H1 (cell line): Measurements from ENCODE around the gene LEFTY1. TPM values are rescaled to one million over a fixed set of nuclear protein-coding genes. Genes with fewer than 3 reads are reported as not detected.

ENCODE experiments used
- CTCF ChIA-PET: fragments of 300-600 bp; sonication (Branson Sonifier 250); formaldehyde crosslinking; loops from one replicate; lab custom pipeline; 2021; ENCODE audit not compliant: partially characterized antibody; lab: Charles Lee
- POLR2A ChIA-PET: fragments of 300-600 bp; sonication (Branson Sonifier 250); formaldehyde crosslinking; loops from one replicate; lab custom pipeline; 2021; ENCODE audit warnings: inconsistent platforms; ENCODE audit not compliant: partially characterized antibody; lab: Charles Lee
- DNase-seq, 2 experiments: peaks; one replicate each; pipeline versions ENCODE4 v3.0.0 to v3.0.0-alpha.2; 2010 to 2022; ENCODE audit warnings: low spot score in 2 of 2, low read depth in 1 of 2, mixed read lengths in 1 of 2
- FAIRE-seq: peaks from 2 replicates; lab custom pipeline; 2011; peaks lifted over from hg19 to GRCh38; lab: Jason Lieb, UNC
- H2AFZ ChIP-seq: 2 replicates; pipeline ENCODE4 v1.8.1; 2012; ENCODE audit warnings: low read length, inconsistent platforms
- H2AK5ac ChIP-seq: 2 replicates; pipeline ENCODE4 v1.6.1; 2013; ENCODE audit warnings: low read depth, low read length
- H2BK120ac ChIP-seq: replicated peaks from 2 replicates; pipeline ENCODE3; 2013; ENCODE audit warnings: low read depth, low read length, inconsistent platforms
- H2BK12ac ChIP-seq: 2 replicates; pipeline ENCODE4 v1.6.1; 2013; ENCODE audit warnings: low read depth, low read length
- H2BK15ac ChIP-seq: 2 replicates; pipeline ENCODE4 v1.6.1; 2013; ENCODE audit warnings: low read length
- H2BK20ac ChIP-seq: 2 replicates; pipeline ENCODE4 v1.6.1; 2013; ENCODE audit warnings: low read length
- H2BK5ac ChIP-seq: 2 replicates; pipeline ENCODE4 v1.6.1; 2013; ENCODE audit warnings: low read depth, low read length
- H3K14ac ChIP-seq: 2 replicates; pipeline ENCODE4 v1.6.1; 2013; ENCODE audit warnings: inconsistent platforms; ENCODE audit not compliant: insufficient read length
- H3K18ac ChIP-seq: 2 replicates; pipeline ENCODE4 v1.6.1; 2013; ENCODE audit warnings: low read length; ENCODE audit errors: extremely low read depth
- H3K23ac ChIP-seq: 2 replicates; pipeline ENCODE4 v1.6.1; 2013; ENCODE audit warnings: inconsistent platforms; ENCODE audit not compliant: insufficient read length
- H3K23me2 ChIP-seq: 2 replicates; pipeline ENCODE4 v1.6.1; 2013; ENCODE audit warnings: low read depth, low read length
- H3K27ac ChIP-seq: 2 replicates; pipeline ENCODE4 v1.6.1; 2011; ENCODE audit warnings: low read depth, low read length, inconsistent platforms
- H3K27me3 ChIP-seq, 4 experiments: replicated peaks in 1 of 4; 1 replicate in 1 of 4; 2 replicates in 3 of 4; pipeline versions ENCODE4 v1.6.1 to v1.8.1; 2011 to 2013; ENCODE audit warnings: low read length in 3 of 4, mild to moderate bottlenecking in 3 of 4, inconsistent platforms in 2 of 4, mixed read lengths in 2 of 4, moderate library complexity in 1 of 4; ENCODE audit not compliant: control insufficient read depth in 3 of 4, insufficient read depth in 3 of 4; ENCODE audit errors: extremely low read depth in 1 of 4
- H3K36me3 ChIP-seq, 4 experiments: 2 replicates each; pipeline versions ENCODE4 v1.6.1 to v1.8.1; 2011 to 2013; ENCODE audit warnings: mild to moderate bottlenecking in 4 of 4, low read length in 3 of 4, moderate library complexity in 2 of 4, control low read depth in 1 of 4, inconsistent platforms in 1 of 4; ENCODE audit not compliant: insufficient read depth in 4 of 4, control insufficient read depth in 2 of 4
- H3K4ac ChIP-seq: replicated peaks from 2 replicates; pipeline ENCODE3; 2013; ENCODE audit warnings: low read length, low read depth, mixed read lengths, inconsistent platforms; ENCODE audit not compliant: insufficient read length
- H3K4me1 ChIP-seq, 4 experiments: replicated peaks in 1 of 4; 1 replicate in 1 of 4; 2 replicates in 3 of 4; pipeline versions ENCODE4 v1.6.1 to v1.8.1; 2011 to 2013; ENCODE audit warnings: low read length in 3 of 4, inconsistent platforms in 2 of 4, mixed read lengths in 1 of 4; ENCODE audit not compliant: insufficient read depth in 4 of 4, control insufficient read depth in 3 of 4
- H3K4me2 ChIP-seq, 2 experiments: 2 replicates each; pipeline versions ENCODE4 v1.6.1 to v1.8.1; 2011 to 2013; ENCODE audit warnings: low read depth in 2 of 2, low read length in 2 of 2, control low read depth in 1 of 2, inconsistent platforms in 1 of 2, mild to moderate bottlenecking in 1 of 2; ENCODE audit not compliant: insufficient read depth in 1 of 2
- H3K4me3 ChIP-seq, 4 experiments: fragments of 200-600, 300-600 bp in 1 of 4; sonication (generic), shearing (Covaris generic), sonication (Bioruptor Twin) in 1 of 4; 2 replicates each; pipeline versions ENCODE4 v1.5.1 to v1.8.1; 2011 to 2016; ENCODE audit warnings: low read length in 4 of 4, low read depth in 3 of 4, control low read depth in 2 of 4, inconsistent platforms in 2 of 4, mild to moderate bottlenecking in 2 of 4, mixed read lengths in 1 of 4, moderate library complexity in 1 of 4; ENCODE audit not compliant: insufficient read depth in 2 of 4; ENCODE audit errors: extremely low read depth in 1 of 4
- H3K56ac ChIP-seq: replicated peaks from 2 replicates; pipeline ENCODE3; 2013; ENCODE audit warnings: low read depth, mild to moderate bottlenecking, mixed read lengths, low read length, inconsistent platforms; ENCODE audit not compliant: insufficient read length
- H3K79me1 ChIP-seq: 2 replicates; pipeline ENCODE4 v1.6.1; 2013; ENCODE audit warnings: low read depth, low read length, control low read depth
- H3K79me2 ChIP-seq, 2 experiments: 2 replicates each; pipeline versions ENCODE4 v1.6.1 to v1.8.1; 2012 to 2013; ENCODE audit warnings: low read length in 2 of 2, mild to moderate bottlenecking in 2 of 2, inconsistent platforms in 1 of 2; ENCODE audit not compliant: insufficient read depth in 2 of 2, control insufficient read depth in 1 of 2
- H3K9ac ChIP-seq, 4 experiments: replicated peaks in 1 of 4; 1 replicate in 1 of 4; 2 replicates in 3 of 4; pipeline versions ENCODE4 v1.6.1 to v1.8.1; 2011 to 2013; ENCODE audit warnings: low read depth in 3 of 4, low read length in 3 of 4, control low read depth in 2 of 4, mild to moderate bottlenecking in 2 of 4, moderate library complexity in 2 of 4, inconsistent platforms in 1 of 4; ENCODE audit errors: extremely low read depth in 1 of 4
- H3K9me3 ChIP-seq, 2 experiments: 2 replicates each; pipeline versions ENCODE4 v1.6.1 to v1.8.1; 2012 to 2013; ENCODE audit warnings: mild to moderate bottlenecking in 2 of 2, moderate library complexity in 2 of 2, control low read depth in 1 of 2, inconsistent platforms in 1 of 2, low read depth in 1 of 2, low read length in 1 of 2, mixed read lengths in 1 of 2; ENCODE audit not compliant: insufficient read depth in 2 of 2
- H4K20me1 ChIP-seq, 2 experiments: replicated peaks in 1 of 2; 2 replicates each; pipeline versions ENCODE3 to v1.8.1; 2011 to 2013; ENCODE audit warnings: inconsistent platforms in 2 of 2, low read length in 2 of 2, mild to moderate bottlenecking in 1 of 2; ENCODE audit not compliant: insufficient read depth in 2 of 2, control insufficient read depth in 1 of 2
- H4K5ac ChIP-seq: 2 replicates; pipeline ENCODE4 v1.6.1; 2013; ENCODE audit warnings: low read length, low read depth, mixed read lengths, inconsistent platforms; ENCODE audit not compliant: insufficient read length
- H4K8ac ChIP-seq: 2 replicates; pipeline ENCODE4 v1.8.0; 2013; ENCODE audit warnings: mild to moderate bottlenecking, moderate library complexity, low read length, inconsistent platforms; ENCODE audit not compliant: insufficient read depth; ENCODE audit errors: extremely low read depth
- H4K91ac ChIP-seq: replicated peaks from 2 replicates; pipeline ENCODE3; 2013; ENCODE audit warnings: low read length, mixed read lengths, inconsistent platforms; ENCODE audit not compliant: insufficient read length
- ATF2 ChIP-seq: IDR thresholded peaks from 2 replicates; pipeline ENCODE4 v1.6.1; 2012; ENCODE audit warnings: low read length, inconsistent platforms
- ATF3 ChIP-seq: IDR thresholded peaks from 2 replicates; pipeline ENCODE4 v1.6.1; 2011; ENCODE audit warnings: low read depth, mild to moderate bottlenecking, low read length; ENCODE audit not compliant: insufficient read depth
- BRCA1 ChIP-seq: IDR thresholded peaks from 2 replicates; pipeline ENCODE4 v1.6.1; 2012; ENCODE audit warnings: low read depth, low read length, improper control_type of control experiment
- CTCF ChIP-seq, 3 experiments: IDR thresholded peaks; 1 replicate in 2 of 3; 2 replicates in 1 of 3; pipeline versions ENCODE4 v1.5.1 to v1.6.1; 2011; ENCODE audit warnings: low read length in 3 of 3, mild to moderate bottlenecking in 3 of 3, inconsistent platforms in 2 of 3, low read depth in 1 of 3, moderate library complexity in 1 of 3; ENCODE audit not compliant: insufficient read depth in 1 of 3; ENCODE audit errors: control extremely low read depth in 1 of 3
- HDAC2 ChIP-seq, 2 experiments: fragments of 300-600 bp in 1 of 2; sonication (generic) in 1 of 2; IDR thresholded peaks; 2 replicates each; pipeline ENCODE4 v1.6.1; 2011 to 2012; ENCODE audit warnings: low read depth in 2 of 2, low read length in 2 of 2, mild to moderate bottlenecking in 2 of 2, moderate library complexity in 2 of 2, borderline replicate concordance in 1 of 2, inconsistent platforms in 1 of 2
- KDM5A ChIP-seq: fragments of 200-600 bp; IDR thresholded peaks from 2 replicates; pipeline ENCODE4 v1.7.1; 2012; ENCODE audit warnings: mild to moderate bottlenecking, low read length, inconsistent platforms, mixed read lengths
- PHF8 ChIP-seq: fragments of 200-600 bp; sonication (generic); conservative IDR thresholded peaks from 2 replicates; pipeline ENCODE4 v1.7.1; 2012; ENCODE audit warnings: low read depth, mild to moderate bottlenecking, inconsistent platforms, low read length, moderate library complexity
- TEAD4 ChIP-seq: IDR thresholded peaks from 2 replicates; pipeline ENCODE4 v1.6.1; 2012; ENCODE audit warnings: low read depth, low read length, inconsistent platforms, mixed read lengths
- WGBS, 2 experiments: shearing (Covaris generic) in 1 of 2; methylation state at CpG; one replicate each; pipeline versions ENCODE4 v1.1.6 to v1.1.7; 2013 to 2015; ENCODE audit warnings: low lambda C conversion rate in 2 of 2, mixed read lengths in 2 of 2, inconsistent platforms in 1 of 2, low coverage in 1 of 2, missing lambda C conversion rate in 1 of 2; ENCODE audit not compliant: insufficient replicate concordance in 2 of 2, insufficient coverage in 1 of 2, insufficient read length in 1 of 2; ENCODE audit errors: extremely low coverage in 1 of 2, missing lambda C conversion rate in 1 of 2; 5-methylcytosine and 5-hydroxymethylcytosine counted together
- polyA plus RNA-seq, 7 experiments: library from polyadenylated mRNA; depleted of rRNA in 3 of 7; stranded (reverse) in 5 of 7; unstranded in 2 of 7; fragments of >200 nt in 5 of 7; fragments of 200-250 nt in 2 of 7; gene quantifications; 1 replicate in 5 of 7; 2 replicates in 1 of 7; 4 replicates in 1 of 7; pipeline versions ENCODE4 v1.2.1 to v1.2.3, GENCODE V29; 2011 to 2013; ENCODE audit warnings: missing spikeins in 2 of 7, mixed read lengths in 2 of 7
- total RNA-seq: library from RNA; stranded (reverse); fragmentation: NEBNext Ultra II Directional; extraction: Animal tissue kit (Norgen Biotek cat#: 25700); gene quantifications from 2 replicates; pipeline ENCODE4 v1.2.1, GENCODE V29; 2021

Gene LEFTY1
- total and polyA plus RNA-seq, 2 of the 8 experiments (the other 6 are each of a cell fraction or from before 2014, with no cell fraction given), result 4.5 to 11.7 TPM

GRCh38 chr1:225892307-225892706 lies 3.4 kb upstream of the LEFTY1 start:
- Histone ChIP-seq H4K91ac (no peak overlapping the region), H3K23ac (no peak overlapping the region), H3K79me1 (no peaks in the 10 kb centered on the region), H3K27me3 (peaks cover 0 to 10% (median 5%) of the 10 kb centered on the region in 4 experiments; a peak in 4 of 7 replicates), H3K56ac (no peak overlapping the region), H2BK20ac (no peak overlapping the region), H2BK120ac (no peak overlapping the region), H4K8ac (no peak overlapping the region), H3K14ac (no peak overlapping the region), H3K4me3 (no peak overlapping the region), H3K18ac (no peak overlapping the region), H3K79me2 (no peaks in the 10 kb centered on the region), H3K9me3 (no peaks in the 10 kb centered on the region), H2BK15ac (no peak overlapping the region), H3K23me2 (no peaks in the 10 kb centered on the region; the same call in 1 of the 2 replicates), H2BK5ac (no peak overlapping the region), H3K36me3 (no peaks in the 10 kb centered on the region), H4K20me1 (no peaks in the 10 kb centered on the region), H2AK5ac (no peak overlapping the region), H2AFZ (no peak overlapping the region), H4K5ac (no peak overlapping the region), H3K4ac (no peak overlapping the region), H3K27ac (no peak overlapping the region), H3K4me1 (peaks cover 10 to 39% (median 19%) of the 10 kb centered on the region in 4 experiments), H2BK12ac (no peak overlapping the region), H3K9ac (no peak overlapping the region), H3K4me2 (no peak overlapping the region)
- ChIA-PET POLR2A (interaction anchor here (5.7 kb wide), 1 partner anchor 11 kb away, joined by 27 read pairs; the partner anchor contains the start of gene TMEM63A), CTCF (interaction anchor here (0.9 to 21.3 kb wide), 4 partner anchors 11 to 71 kb away, joined by 3 to 406 read pairs (median 42); no protein-coding TSS in a partner anchor)
- no peak for FAIRE-seq
- no peak for DNase-seq
- TF ChIP-seq BRCA1 (no peak), KDM5A (no peak), CTCF (IDR thresholded peaks at IDR 0.05; ENCODE audit: control extremely low read depth in 1 of 3, insufficient read depth in 1 of 3, low read depth in 1 of 3, low read length in 3 of 3) (no peak), PHF8 (no peak), TEAD4 (no peak), ATF2 (no peak), HDAC2 (IDR thresholded peaks at IDR 0.05; ENCODE audit: borderline replicate concordance in 1 of 2, low read depth in 2 of 2, low read length in 2 of 2) (no peak), ATF3 (no peak)
- WGBS, 2 experiments, result 95% methylated on average over 6 of the region's 6 CpGs; no CpG with 5 or more reads in 1 of the 2 experiments
